ENCODE results near the gene ADGRA3. TPM values are rescaled to one million over a fixed set of nuclear protein-coding genes. Genes with fewer than 3 reads are reported as not detected.
A peak's percentile ranks its signal among the peaks of the same experiment; 100 is the strongest.

The ADGRA3 gene
- total RNA-seq, 1 experiment from 2014 or later, result 31.4 TPM

DNA sequence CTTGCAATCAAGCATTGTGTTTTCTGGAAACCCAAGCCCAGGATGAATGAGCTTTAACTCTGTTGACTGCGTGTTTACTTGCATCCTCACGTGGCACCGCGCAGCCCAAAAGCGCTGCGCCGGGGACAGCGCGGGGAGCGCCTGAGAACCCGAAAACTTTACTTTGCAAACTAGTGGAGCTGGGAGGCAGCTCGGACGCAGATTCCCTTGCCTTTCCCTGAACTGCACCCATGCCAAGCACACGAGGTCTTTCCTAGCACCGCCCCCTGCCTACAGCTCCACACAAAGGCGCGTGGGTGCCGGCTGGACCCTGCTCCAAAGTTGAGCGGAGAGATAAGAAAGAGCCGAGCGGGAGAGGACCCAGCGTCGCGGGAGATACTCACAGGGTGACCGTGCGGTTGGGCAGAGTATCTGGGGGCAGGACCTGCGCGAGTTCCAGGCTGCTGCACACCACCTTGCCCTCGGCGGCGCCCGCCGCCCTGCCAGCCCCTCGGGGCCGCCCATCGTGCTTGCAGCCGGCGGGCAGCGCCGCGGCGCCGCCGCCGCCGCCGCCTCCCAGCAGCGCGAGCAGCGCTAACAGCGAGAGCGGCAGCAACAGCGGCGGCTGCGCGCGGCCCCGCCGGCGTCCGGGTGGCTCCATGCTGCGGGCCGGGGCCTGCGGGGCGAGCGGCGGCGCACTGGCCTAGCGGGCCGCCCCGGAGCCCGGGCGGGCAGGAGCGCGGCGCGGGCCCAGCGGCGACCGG lies 550 bp downstream of the ADGRA3 start:
- peak; percentile 76 for DNase-seq (ENCODE audit: low read depth)
- in situ Hi-C loops (cut with HindIII; ENCODE audit: low pct_unique_long_range_greater_than_20kb, low sequenced_read_pairs), result no loop called here

DNA sequence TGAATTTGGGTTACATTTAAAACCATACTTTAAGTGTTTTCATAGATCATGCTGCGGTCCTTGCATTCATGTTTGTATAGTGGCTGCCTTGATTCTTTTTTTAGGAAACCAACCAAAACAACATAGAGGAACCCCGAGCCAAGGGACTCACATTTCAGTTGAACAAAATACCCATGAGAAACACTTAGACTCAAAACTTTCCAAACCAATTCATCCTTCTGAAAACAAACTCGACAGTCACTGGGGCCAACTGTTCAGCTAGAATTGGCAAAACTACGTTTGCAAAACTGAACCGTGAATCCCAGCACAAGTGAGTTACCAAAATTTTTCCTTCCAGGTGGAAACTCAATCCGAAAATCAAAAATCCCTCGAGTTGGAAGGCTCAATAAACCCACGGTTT lies 1.4 kb downstream of the ADGRA3 start:
- DNase-seq (ENCODE audit: low read depth), result no peak

DNA sequence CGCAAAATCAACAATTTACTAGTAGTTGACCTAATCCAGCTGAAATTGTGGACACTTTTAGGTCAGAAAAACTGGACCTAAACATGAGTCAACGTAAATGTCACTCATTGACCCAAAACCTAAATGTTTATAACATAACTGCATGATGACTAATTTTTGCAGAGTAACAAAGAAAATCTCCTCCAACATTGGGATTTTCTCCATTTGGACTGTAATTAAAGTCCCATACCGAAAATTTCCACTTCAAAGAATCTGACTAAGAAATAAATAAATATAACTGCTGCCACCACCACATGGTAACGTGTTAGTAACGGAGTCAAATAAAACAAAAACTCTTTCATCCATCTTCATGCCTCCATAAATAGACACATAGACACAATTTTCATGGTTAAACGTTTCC lies 1.9 kb downstream of the ADGRA3 start:
- in situ Hi-C loops (cut with HindIII; ENCODE audit: low pct_unique_long_range_greater_than_20kb, low sequenced_read_pairs), result no loop called here
- peak; percentile 76 for DNase-seq (ENCODE audit: low read depth)

More for the DNA sequence above, 1.4 kb downstream of the ADGRA3 start:
- in situ Hi-C loops (cut with HindIII; ENCODE audit: low pct_unique_long_range_greater_than_20kb, low sequenced_read_pairs), result no loop called here

DNA sequence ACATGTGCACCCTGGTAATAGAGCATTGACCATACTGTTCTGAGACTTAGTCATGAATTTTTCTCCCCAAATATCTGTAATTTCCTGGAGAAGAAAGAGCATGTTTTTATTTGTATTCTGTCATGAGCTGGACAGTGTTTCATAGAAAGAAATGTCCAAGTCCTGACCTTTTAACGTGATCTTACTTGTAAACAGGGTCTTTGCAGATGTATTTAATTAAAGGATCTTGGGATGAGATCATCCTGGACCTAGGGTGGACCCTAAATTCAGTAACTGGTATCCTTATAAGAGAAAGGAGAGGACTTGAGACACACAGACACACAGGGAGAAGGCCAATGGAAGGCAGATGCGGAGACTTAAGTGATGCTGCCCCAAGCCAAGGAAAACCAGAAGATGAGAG lies 3.6 kb downstream of the ADGRA3 start:
- in situ Hi-C loops (cut with HindIII; ENCODE audit: low pct_unique_long_range_greater_than_20kb, low sequenced_read_pairs), result no loop called here

DNA sequence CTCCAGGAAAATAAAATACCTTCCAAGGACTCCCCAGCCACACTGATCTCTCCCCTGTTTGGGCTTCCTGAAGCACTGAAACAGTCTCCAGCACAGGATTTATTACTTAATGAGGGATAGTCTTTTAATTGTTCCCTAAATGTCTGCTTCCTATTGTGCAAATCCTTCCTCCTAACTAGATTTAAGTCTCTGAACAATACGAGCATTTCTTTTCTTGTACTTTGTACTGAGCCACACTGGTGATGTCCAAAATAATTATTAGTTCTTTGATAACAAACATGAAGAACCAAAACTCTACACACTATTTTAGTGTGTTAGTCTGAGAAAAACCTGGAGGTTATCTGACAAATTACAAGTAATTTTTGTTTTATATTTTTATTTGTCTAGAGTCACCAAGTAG lies 5.1 kb downstream of the ADGRA3 start:
- in situ Hi-C loops (cut with HindIII; ENCODE audit: low pct_unique_long_range_greater_than_20kb, low sequenced_read_pairs), result no loop called here
- no peak for DNase-seq (ENCODE audit: low read depth)

More for the DNA sequence above, 3.6 kb downstream of the ADGRA3 start:
- DNase-seq (ENCODE audit: low read depth), result no peak

DNA sequence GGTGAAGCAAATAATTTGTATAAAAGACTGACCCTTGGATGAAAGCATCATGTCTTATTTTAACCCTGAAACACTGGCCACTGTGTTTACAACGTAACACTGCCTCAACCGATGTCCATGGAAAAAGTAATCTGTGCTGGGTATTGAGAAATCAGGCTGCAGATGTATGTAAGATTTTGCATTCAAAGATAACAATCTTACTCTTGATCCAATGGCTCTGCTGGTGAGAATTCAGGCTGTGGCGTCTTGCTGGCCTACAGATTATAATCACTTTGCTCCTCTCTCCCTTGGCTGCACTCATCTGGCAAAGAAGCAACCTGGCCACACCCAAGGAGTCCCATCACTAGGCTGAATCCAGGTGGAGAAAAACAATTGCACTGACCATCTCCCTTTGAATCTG lies 7.5 kb downstream of the ADGRA3 start:
- DNase-seq (ENCODE audit: low read depth), result no peak
- in situ Hi-C loops (cut with HindIII; ENCODE audit: low pct_unique_long_range_greater_than_20kb, low sequenced_read_pairs), result no loop called here

DNA sequence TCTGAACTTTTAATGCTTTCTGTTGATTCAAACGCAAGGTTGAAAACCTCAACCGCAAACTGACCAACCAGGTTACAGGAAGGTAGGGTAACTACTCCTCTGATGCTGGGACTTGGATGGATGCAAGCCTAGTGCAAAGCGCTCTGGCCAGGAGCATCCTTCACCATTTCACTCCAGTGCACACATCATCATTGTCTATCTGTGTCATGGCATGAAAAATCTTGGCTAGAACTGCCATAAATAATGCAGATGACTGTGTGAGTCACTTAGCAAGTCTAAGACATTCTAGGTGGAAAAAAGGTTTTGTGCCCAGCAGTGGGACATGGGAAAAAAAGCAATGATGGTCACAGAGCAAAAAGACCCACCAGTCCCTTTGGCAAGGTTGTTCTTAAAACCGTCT lies 10.9 kb downstream of the ADGRA3 start:
- DNase-seq (ENCODE audit: low read depth), result no peak
- in situ Hi-C loops (cut with HindIII; ENCODE audit: low pct_unique_long_range_greater_than_20kb, low sequenced_read_pairs), result no loop called here

DNA sequence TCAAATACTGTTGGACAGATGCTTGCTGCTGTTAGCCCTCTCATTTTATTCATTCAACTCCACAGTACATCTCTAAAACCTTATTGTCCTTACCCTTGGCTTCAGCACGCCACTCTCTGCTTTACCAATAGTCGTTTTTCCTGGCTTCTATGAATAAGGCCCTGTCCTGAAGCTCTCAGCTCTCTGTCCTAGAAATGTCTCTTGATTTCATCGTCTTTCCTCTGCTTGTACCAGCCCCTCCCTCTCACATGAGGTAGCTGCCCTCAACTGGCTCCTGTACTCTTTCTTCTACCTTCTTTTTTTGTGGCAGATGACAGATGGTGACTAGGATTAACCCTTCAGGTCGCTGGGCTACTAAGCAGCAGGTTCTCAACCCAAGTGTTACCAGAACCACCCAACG lies 11.4 kb downstream of the ADGRA3 start:
- DNase-seq (ENCODE audit: low read depth), result no peak
- in situ Hi-C loops (cut with HindIII; ENCODE audit: low pct_unique_long_range_greater_than_20kb, low sequenced_read_pairs), result no loop called here

DNA sequence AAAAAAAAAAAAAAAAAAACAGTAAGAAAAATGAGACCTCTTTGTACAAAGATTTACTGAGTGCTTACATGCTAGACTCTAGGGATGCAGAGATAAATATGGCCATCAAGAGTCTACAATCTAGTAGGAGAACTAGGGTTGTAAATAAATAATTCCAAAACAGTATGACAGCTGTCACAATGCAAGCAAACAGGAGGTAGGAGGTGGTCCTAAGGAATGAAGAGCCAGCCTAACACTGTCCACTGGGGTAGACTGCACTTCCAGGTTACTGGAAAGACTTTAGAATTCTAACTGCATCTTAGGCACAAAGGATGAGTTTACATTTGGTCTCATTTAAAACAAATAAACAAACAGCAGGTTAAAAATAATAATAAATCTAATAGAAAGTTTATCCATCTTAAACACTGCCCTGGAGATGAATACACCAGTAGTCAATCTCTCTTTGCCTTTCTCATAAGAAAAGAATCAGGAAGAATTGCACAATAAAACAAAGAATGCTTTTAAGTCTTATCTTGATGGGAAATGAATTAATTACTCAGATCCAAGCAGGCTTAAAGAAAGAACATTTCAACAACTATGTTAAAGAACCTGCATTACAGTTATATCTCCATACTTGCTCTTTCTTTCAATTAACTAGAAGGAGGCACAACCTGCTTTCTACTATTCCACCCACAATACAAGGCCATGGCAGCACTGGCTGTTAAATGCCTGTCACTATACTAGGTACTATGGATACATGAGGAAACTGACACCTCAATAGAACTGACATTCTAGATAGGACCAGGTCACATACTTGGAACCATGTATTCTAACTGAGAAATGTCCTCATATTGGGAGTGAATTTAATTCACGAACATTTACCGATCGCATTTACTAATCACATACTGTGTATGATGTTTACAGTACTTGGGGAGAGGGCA lies 12.7 kb downstream of the ADGRA3 start:
- in situ Hi-C loops (cut with HindIII; ENCODE audit: low pct_unique_long_range_greater_than_20kb, low sequenced_read_pairs), result no loop called here
- DNase-seq (ENCODE audit: low read depth), result no peak

DNA sequence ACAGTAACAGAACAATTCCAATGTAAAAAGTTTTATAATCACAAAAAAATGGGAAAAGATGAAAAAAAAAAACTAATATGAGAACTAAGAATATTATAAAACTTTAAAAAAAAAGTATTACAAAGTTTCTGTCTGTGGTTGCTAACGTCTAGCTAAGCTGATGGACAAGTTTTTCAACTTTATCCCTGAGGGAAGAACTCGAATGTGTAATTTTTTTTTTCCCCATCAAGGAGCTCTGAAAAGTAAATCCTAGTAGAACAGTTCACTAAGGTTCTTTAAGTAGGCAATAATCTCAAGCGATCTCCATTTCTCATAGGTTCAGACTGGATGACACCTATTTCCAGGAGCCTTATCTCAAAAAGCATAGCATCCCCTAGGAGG lies 14.2 kb downstream of the ADGRA3 start:
- DNase-seq (ENCODE audit: low read depth), result no peak
- in situ Hi-C loops (cut with HindIII; ENCODE audit: low pct_unique_long_range_greater_than_20kb, low sequenced_read_pairs), result no loop called here

DNA sequence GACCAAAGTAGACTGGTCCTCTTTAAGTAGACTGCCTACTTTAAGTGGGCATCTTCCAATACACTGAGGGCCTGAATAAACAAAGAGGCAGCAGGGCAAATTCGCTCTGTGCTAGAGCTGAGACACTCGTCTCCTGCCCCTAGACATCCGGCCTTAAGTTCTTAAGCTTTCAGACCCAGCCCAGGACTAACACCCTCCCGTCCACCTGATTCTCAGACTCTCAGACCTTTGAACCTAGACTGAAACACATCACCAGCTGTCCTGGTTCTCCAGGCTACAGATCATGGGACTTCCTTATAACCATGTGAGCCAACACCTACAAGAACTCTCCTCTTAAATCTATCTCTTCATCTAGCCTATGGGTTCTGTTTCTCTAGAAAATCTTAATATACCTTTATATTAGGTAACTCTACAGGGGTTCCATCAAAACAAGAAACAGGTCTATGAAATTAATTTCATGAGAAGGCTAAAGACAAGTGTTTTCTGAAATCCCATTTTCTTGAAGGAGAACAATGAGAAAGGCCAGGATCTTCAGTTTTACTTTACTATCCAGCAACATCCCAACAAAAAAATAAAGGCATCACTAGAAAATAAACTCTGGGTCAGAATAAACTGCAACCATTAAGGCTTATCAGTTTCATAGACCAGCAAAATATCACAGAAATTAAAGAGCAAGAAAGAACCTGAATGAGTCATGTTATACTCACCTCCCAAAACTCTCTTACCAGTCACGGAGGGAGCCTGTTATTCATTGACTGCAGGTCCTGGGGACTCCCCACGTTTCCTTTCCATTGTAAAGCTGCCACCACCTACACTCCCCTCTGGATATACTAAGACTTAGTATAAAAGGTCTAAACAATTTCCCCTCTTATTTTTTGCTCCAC lies 14.8 kb downstream of the ADGRA3 start:
- in situ Hi-C loops (cut with HindIII; ENCODE audit: low pct_unique_long_range_greater_than_20kb, low sequenced_read_pairs), result no loop called here
- peak; percentile 69 for DNase-seq (ENCODE audit: low read depth)

DNA sequence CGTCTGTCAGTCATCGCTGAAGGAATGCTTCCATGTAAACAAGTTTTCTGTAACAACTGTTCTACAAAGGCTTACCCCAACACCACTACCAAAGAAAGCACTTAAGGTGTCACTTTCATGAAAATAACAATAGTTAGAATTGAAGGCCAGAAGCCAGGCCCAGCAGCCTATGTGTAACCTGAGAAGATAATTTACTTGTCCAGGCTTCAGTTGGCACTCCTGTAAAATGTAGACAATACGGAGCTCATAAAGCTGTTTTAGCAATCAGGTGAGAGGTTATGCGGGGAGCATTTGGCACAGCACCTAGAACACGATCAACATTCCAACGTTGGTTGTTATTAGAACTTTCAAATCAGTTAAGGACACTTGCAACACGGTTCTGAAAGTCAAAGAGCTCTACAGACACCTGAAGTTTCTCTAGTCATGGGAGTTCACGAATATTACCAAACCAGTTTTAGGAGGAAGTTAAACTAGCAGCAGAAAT lies 15.7 kb downstream of the ADGRA3 start:
- in situ Hi-C loops (cut with HindIII; ENCODE audit: low pct_unique_long_range_greater_than_20kb, low sequenced_read_pairs), result no loop called here
- peak; percentile 31 for DNase-seq (ENCODE audit: low read depth)

DNA sequence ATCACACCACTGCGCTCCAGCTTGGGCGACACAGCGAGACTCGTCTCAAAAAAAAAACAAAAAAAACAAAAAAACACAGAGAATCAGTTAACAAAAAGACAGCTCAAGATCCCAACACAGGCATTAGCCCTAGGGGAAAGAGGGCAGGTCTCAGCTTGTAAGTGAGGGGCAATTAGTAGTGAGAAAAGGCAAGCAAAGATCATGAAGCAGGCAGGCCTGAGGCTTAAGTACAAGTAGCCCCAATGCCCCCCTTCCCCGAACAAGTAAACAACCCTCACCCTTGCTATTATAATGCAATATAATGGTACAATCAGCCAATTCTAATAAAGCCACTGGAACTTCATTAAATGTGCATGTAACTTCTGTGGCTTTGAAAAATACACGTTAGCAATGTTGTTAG lies 17.0 kb downstream of the ADGRA3 start:
- DNase-seq (ENCODE audit: low read depth), result no peak
- in situ Hi-C loops (cut with HindIII; ENCODE audit: low pct_unique_long_range_greater_than_20kb, low sequenced_read_pairs), result no loop called here

DNA sequence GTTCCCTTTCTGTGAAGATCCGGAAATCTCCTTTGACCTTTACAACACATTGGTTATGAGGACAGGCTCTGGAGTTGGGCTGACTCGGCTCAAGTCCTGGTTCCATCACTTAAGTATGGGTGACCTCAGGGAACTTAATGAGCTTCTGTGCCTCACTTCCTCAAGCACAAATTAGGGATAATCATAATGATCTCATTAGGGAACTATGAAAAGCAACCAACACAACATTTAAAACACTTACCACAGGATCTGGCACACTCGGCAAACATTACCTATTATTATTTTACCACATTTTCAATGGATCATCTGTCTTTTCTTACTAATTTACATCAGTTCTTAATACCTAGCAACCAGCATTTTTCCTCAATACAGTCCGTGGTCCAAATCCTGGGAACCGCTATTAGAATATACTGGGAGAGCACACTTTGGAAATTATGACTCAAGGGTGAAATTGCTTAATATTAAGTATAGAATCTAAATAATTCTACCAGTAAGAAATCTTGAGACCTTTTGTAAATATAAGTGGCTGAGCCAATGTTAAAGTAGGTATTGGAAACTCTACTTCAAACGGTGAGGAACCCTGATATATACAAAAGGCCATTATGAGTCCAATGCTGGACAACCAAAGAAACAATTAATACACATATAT lies 19.6 kb downstream of the ADGRA3 start:
- DNase-seq (ENCODE audit: low read depth), result no peak

DNA sequence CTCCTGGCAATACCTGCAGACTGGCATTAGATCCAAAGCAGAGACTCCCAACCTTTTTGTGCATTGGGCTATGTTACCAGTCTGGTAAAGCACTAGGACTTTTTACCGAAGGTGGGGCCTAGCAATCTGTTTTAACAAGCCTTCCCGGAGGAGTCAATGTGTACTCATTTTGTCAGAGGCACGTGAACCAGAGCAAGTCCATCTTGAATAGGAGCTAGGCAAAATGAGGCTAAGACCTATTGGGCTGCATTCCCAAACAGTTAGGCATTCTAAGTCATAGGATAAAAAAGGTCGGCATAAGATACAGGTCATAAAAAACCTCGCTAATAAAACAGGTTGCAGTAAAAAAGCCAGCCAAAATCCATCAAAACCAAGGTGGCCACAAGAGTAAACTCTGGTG lies 22.3 kb downstream of the ADGRA3 start:
- no peak for DNase-seq (ENCODE audit: low read depth)
- in situ Hi-C loops (cut with HindIII; ENCODE audit: low pct_unique_long_range_greater_than_20kb, low sequenced_read_pairs), result no loop called here

More for the DNA sequence above, 19.6 kb downstream of the ADGRA3 start:
- in situ Hi-C loops (cut with HindIII; ENCODE audit: low pct_unique_long_range_greater_than_20kb, low sequenced_read_pairs), result no loop called here

DNA sequence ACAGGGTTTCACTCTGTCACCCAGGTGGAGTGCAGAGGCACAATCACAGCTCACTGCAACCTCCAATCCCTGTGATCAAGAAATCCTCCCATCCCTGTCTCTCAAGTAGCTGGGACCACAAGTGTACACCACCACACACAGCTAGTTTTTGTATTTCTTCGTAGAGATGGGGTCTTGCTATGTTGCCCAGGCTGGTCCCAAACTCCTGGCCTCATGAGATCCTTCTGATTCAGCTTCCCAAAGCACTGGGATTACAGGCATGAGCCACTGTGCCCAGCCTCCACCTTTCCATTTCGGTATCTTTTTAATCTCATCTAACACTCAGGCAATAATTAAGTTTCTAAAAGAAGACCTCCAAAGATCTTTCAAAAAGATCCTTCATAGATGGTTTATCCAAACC lies 22.9 kb downstream of the ADGRA3 start:
- in situ Hi-C loops (cut with HindIII; ENCODE audit: low pct_unique_long_range_greater_than_20kb, low sequenced_read_pairs), result no loop called here
- DNase-seq (ENCODE audit: low read depth), result no peak

DNA sequence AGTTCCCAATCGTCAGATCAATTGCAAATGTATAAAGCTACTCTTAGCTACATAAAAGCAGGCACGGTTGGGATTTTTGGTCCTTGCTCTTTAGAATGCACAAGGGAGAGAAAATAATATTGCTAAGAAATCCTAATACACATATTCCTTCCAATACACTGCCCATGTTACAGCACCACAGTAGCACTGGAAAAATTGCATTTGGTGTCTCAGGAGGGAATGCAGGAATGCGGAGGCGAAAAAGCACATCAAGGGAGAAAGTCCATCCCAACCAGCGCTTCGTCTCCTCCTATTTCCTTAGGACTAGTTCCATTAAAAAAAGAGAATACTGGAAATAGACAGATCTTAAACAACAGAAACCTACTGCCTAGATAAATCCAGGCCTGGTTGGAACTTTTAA lies 23.9 kb downstream of the ADGRA3 start:
- in situ Hi-C loops (cut with HindIII; ENCODE audit: low pct_unique_long_range_greater_than_20kb, low sequenced_read_pairs), result no loop called here
- DNase-seq (ENCODE audit: low read depth), result no peak

DNA sequence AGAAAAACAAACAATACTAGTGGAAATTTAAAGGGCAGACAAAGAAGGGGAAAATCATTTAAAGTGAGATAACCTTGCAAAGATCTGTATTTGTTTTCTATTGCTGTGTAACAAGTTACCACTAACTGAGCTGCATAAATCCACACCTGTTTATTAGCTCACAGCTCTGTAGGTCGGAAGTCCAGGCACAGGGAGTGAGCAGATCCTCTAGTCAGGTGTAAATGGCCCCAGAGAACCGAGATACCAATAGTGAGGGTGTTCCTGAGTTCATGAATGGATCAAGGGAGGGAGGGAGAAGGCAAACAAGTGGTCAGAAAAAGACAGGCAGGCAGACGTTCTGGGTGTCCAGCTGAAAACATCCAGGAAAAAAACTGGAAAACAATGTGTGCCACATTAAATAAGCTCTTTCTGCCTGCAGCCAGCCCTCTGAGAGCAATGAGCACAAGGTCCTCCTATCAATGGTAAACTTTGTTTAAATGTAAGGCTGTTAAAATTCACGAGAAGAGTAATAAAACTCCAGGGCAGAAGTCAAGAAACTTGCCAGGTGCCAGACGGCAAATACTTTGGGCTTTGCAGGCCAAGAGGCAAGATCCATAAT lies 25.0 kb downstream of the ADGRA3 start:
- in situ Hi-C loops (cut with HindIII; ENCODE audit: low pct_unique_long_range_greater_than_20kb, low sequenced_read_pairs), result no loop called here
- DNase-seq (ENCODE audit: low read depth), result no peak

All from Caki2 (cell line).